Ovary (tissue), 3 donors: Measurements from ENCODE around the gene GDF15.

Source experiments
- CTCF ChIP-seq, 3 donors: fragments of 450-650 bp in 2 of 3; fragments of 200-600 bp in 1 of 3; IDR thresholded peaks; one replicate each; pipeline versions ENCODE4 v1.5.1 to v1.8.0; 2016 to 2022; ENCODE audit warnings: antibody characterized with exemption in 3 of 3, mild to moderate bottlenecking in 1 of 3
- EP300 ChIP-seq: sonication (generic); formaldehyde crosslinking; IDR thresholded peaks from one replicate; pipeline ENCODE4 v1.6.1; 2017; ENCODE audit warnings: antibody characterized with exemption
- donor health status: DM: no; HTN: no; CAD: no.

- TF ChIP-seq CTCF (IDR thresholded peaks at IDR 0.05) (no peak), EP300 (no peak)
Measured at GRCh38 chr19:18386543-18387271, 749 bp downstream of the GDF15 start.
